ENCODE data around the gene KRT17. TPM values are rescaled to one million over a fixed set of nuclear protein-coding genes. Genes with fewer than 3 reads are reported as not detected.
"Not testable (repeated sequence)": the region's sequence is repeated elsewhere in the genome, so short reads cannot be mapped to it uniquely, and the experiment has no call there.

Gene KRT17
- total RNA-seq, 2 donors from 2014 or later: not detected

GRCh38 chr17:41615454-41615853 lies 8.9 kb downstream of the KRT17 start:
- Mint-ChIP-seq H3K9me3 (no peaks in the 10 kb centered on the region), H3K27me3 (peaks cover 0 to 6% of the 10 kb centered on the region in 2 donors), H3K27ac (no peak overlapping the region), H3K4me1 (ENCODE audit: low read depth in 2 of 2) (no peaks in the 10 kb centered on the region), H3K4me3 (no peak overlapping the region), H3K36me3 (no peaks in the 10 kb centered on the region)
- ATAC-seq (no peak), DNase-seq (ENCODE audit: low spot score) (no peak)

- H3K4me1 Mint-ChIP-seq (ENCODE audit: low read depth in 2 of 2); H3K27ac Mint-ChIP-seq; DNase-seq (ENCODE audit: low spot score); H3K9me3 Mint-ChIP-seq; ATAC-seq; H3K36me3 Mint-ChIP-seq; H3K27me3 Mint-ChIP-seq; H3K4me3 Mint-ChIP-seq: not testable (repeated sequence)
Measured at GRCh38 chr17:41614767-41615166, 9.6 kb downstream of the KRT17 start.

- Mint-ChIP-seq H3K4me1 (ENCODE audit: low read depth in 2 of 2) (no peaks in the 10 kb centered on the region), H3K9me3 (no peaks in the 10 kb centered on the region), H3K27me3 (peaks cover 7 to 9% of the 10 kb centered on the region in 2 donors), H3K36me3 (no peaks in the 10 kb centered on the region), H3K4me3 (no peak overlapping the region), H3K27ac (no peak overlapping the region)
- ATAC-seq: peak; percentile 4 to 21
- DNase-seq (ENCODE audit: low spot score): no peak
Measured at GRCh38 chr17:41614098-41614497, 10.3 kb downstream of the KRT17 start.

- Mint-ChIP-seq H3K27ac (no peak overlapping the region), H3K4me3 (no peak overlapping the region), H3K4me1 (ENCODE audit: low read depth in 2 of 2) (no peaks in the 10 kb centered on the region), H3K36me3 (no peaks in the 10 kb centered on the region), H3K27me3 (peaks cover 6 to 15% of the 10 kb centered on the region in 2 donors), H3K9me3 (no peaks in the 10 kb centered on the region)
- peak in 1 of 2 donors; percentile 21 for ATAC-seq
- DNase-seq (ENCODE audit: low spot score): no peak
Measured at GRCh38 chr17:41613277-41614082, 10.9 kb downstream of the KRT17 start.

GRCh38 chr17:41612376-41613160 lies 11.8 kb downstream of the KRT17 start, which contains the start of gene KRT16:
KRT16 (minus strand) TSS chr17:41612767; CDS start chr17:41612688, 79 bp downstream.
- not testable (repeated sequence) for H3K4me1 Mint-ChIP-seq (ENCODE audit: low read depth in 2 of 2); H3K9me3 Mint-ChIP-seq; DNase-seq (ENCODE audit: low spot score); H3K36me3 Mint-ChIP-seq; H3K4me3 Mint-ChIP-seq; H3K27ac Mint-ChIP-seq; ATAC-seq
- peaks cover 8 to 19% of the 10 kb centered on the region in 2 donors for H3K27me3 Mint-ChIP-seq

- H3K9me3 Mint-ChIP-seq: peaks cover 11% of the 10 kb centered on the region
- H3K27me3 Mint-ChIP-seq: peaks cover 15 to 34% of the 10 kb centered on the region in 2 donors
- no peak overlapping the region for H3K4me3 Mint-ChIP-seq
- DNase-seq (ENCODE audit: low spot score) (no peak), ATAC-seq (peak in 1 of 2 donors; percentile 8)
- no peaks in the 10 kb centered on the region for H3K4me1 Mint-ChIP-seq (ENCODE audit: low read depth in 2 of 2)
- H3K27ac Mint-ChIP-seq: no peak overlapping the region
- H3K36me3 Mint-ChIP-seq: peaks cover 15% of the 10 kb centered on the region
Measured at GRCh38 chr17:41610965-41611640, 13.3 kb downstream of the KRT17 start.

- H3K27ac Mint-ChIP-seq; ATAC-seq; DNase-seq (ENCODE audit: low spot score); H3K4me3 Mint-ChIP-seq; H3K4me1 Mint-ChIP-seq (ENCODE audit: low read depth in 2 of 2): not testable (repeated sequence)
- Mint-ChIP-seq H3K36me3 (peaks cover 15% of the 10 kb centered on the region), H3K27me3 (peaks cover 18 to 34% of the 10 kb centered on the region in 2 donors), H3K9me3 (peaks cover 11% of the 10 kb centered on the region)
Measured at GRCh38 chr17:41610061-41610517, 14.3 kb downstream of the KRT17 start.

GRCh38 chr17:41606930-41607329 lies 17.4 kb downstream of the KRT17 start:
- not testable (repeated sequence) for ATAC-seq; H3K4me1 Mint-ChIP-seq (ENCODE audit: low read depth in 2 of 2); DNase-seq (ENCODE audit: low spot score); H3K27ac Mint-ChIP-seq; H3K4me3 Mint-ChIP-seq
- peaks cover 11% of the 10 kb centered on the region for H3K9me3 Mint-ChIP-seq
- peaks cover 24 to 39% of the 10 kb centered on the region in 2 donors for H3K27me3 Mint-ChIP-seq
- peaks cover 15% of the 10 kb centered on the region for H3K36me3 Mint-ChIP-seq

GRCh38 chr17:41602524-41602923 lies 21.9 kb downstream of the KRT17 start:
- Mint-ChIP-seq H3K9me3 (peaks cover 7% of the 10 kb centered on the region), H3K27me3 (peaks cover 19 to 21% of the 10 kb centered on the region in 2 donors), H3K4me1 (ENCODE audit: low read depth in 2 of 2) (peaks cover 0 to 6% of the 10 kb centered on the region in 2 donors), H3K4me3 (no peak overlapping the region), H3K36me3 (peaks cover 13% of the 10 kb centered on the region), H3K27ac (no peak overlapping the region)
- ATAC-seq: no peak
- DNase-seq (ENCODE audit: low spot score): no peak

GRCh38 chr17:41600318-41600717 lies 24.1 kb downstream of the KRT17 start:
- H3K27ac Mint-ChIP-seq: no peak overlapping the region
- no peaks in the 10 kb centered on the region for H3K36me3 Mint-ChIP-seq
- H3K4me1 Mint-ChIP-seq (ENCODE audit: low read depth in 2 of 2): peaks cover 0 to 8% of the 10 kb centered on the region in 2 donors
- peaks cover 5 to 14% of the 10 kb centered on the region in 2 donors for H3K27me3 Mint-ChIP-seq
- no peaks in the 10 kb centered on the region for H3K9me3 Mint-ChIP-seq
- ATAC-seq: no peak
- DNase-seq (ENCODE audit: low spot score): no peak
- no peak overlapping the region for H3K4me3 Mint-ChIP-seq

- Mint-ChIP-seq H3K4me3 (no peak overlapping the region), H3K36me3 (no peaks in the 10 kb centered on the region), H3K9me3 (no peaks in the 10 kb centered on the region), H3K4me1 (ENCODE audit: low read depth in 2 of 2) (peaks cover 0 to 8% of the 10 kb centered on the region in 2 donors), H3K27me3 (peaks cover 7 to 14% of the 10 kb centered on the region in 2 donors), H3K27ac (no peak overlapping the region)
- ATAC-seq (no peak), DNase-seq (ENCODE audit: low spot score) (no peak)
Measured at GRCh38 chr17:41599680-41600079, 24.7 kb downstream of the KRT17 start.

- H3K4me1 Mint-ChIP-seq (ENCODE audit: low read depth in 2 of 2): peaks cover 0 to 8% of the 10 kb centered on the region in 2 donors
Measured at GRCh38 chr17:41595585-41595984, 28.8 kb downstream of the KRT17 start.

GRCh38 chr17:41594363-41594915 lies 29.9 kb downstream of the KRT17 start:
- H3K27me3 Mint-ChIP-seq: peaks cover 14 to 28% of the 10 kb centered on the region in 2 donors
- H3K4me3 Mint-ChIP-seq: no peak overlapping the region
- H3K9me3 Mint-ChIP-seq: no peaks in the 10 kb centered on the region
- H3K36me3 Mint-ChIP-seq: no peaks in the 10 kb centered on the region
- ATAC-seq (no peak), DNase-seq (ENCODE audit: low spot score) (no peak)
- H3K27ac Mint-ChIP-seq: no peak overlapping the region
- peaks cover 0 to 8% of the 10 kb centered on the region in 2 donors for H3K4me1 Mint-ChIP-seq (ENCODE audit: low read depth in 2 of 2)

More at GRCh38 chr17:41595585-41595984, 28.8 kb downstream of the KRT17 start:
- H3K4me3 Mint-ChIP-seq: no peak overlapping the region
- H3K27me3 Mint-ChIP-seq: peaks cover 11 to 17% of the 10 kb centered on the region in 2 donors
- no peaks in the 10 kb centered on the region for H3K36me3 Mint-ChIP-seq
- H3K27ac Mint-ChIP-seq: no peak overlapping the region
- DNase-seq (ENCODE audit: low spot score) (no peak), ATAC-seq (no peak)
- H3K9me3 Mint-ChIP-seq: no peaks in the 10 kb centered on the region

All from natural killer cell treated with Interleukin-12 subunit alpha and Interleukin-12 subunit beta and Interleukin-15 and Interleukin-18, amount 100 ng/mL, for 72 hours (primary cell).